GM19463 (cell line): ENCODE data around the gene PUM2.
"Not testable (repeated sequence)": the region's sequence is repeated elsewhere in the genome, so short reads cannot be mapped to it uniquely, and the experiment has no call there.

Experiments used
- ATAC-seq: cut with Tn5 transposase; IDR thresholded peaks from one replicate; pipeline ENCODE4 v1.9.1; 2021; ENCODE audit warnings: mild to moderate bottlenecking, moderate library complexity; ENCODE audit not compliant: unreplicated experiment

PUM2 gene

DNA sequence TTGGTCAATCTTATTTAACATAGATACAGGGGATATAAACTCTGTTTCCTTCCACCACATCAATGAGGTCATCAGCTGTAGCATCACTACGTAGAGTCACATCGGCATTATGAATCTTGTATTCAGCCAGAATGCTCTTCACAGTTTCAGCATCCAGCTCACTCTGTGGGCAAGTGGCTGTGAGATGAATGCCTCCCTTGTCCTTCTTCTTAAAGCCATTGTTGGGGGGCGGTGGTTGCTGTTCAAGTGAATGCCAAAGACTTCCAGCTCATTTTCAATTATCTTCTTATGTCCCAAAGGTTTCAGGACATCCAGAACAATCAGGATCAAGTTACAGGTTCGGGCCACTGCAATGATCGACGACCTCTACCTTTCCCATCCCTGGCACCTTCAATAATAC is 110.4 kb downstream of the PUM2 start:
- ATAC-seq, result not testable (repeated sequence)

DNA sequence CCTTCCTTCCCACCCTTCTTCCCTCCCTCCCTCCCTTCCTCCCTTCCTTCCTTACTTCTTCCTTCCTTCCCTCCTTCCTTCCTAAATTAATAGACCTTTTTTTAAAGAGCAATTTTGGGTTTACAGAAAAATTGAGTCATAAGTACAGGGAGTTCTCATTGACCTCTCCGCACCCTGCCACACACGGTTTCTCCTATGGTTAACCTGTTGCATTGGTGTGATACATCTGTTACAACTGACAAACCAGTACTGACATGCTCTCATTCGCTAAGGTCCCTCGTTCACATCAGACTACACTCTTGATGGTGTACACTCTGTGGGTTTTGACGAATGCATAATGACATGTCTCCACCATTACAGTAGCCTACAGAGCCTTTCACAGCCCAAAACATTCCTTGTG is 114.1 kb downstream of the PUM2 start:
- no peak for ATAC-seq

DNA sequence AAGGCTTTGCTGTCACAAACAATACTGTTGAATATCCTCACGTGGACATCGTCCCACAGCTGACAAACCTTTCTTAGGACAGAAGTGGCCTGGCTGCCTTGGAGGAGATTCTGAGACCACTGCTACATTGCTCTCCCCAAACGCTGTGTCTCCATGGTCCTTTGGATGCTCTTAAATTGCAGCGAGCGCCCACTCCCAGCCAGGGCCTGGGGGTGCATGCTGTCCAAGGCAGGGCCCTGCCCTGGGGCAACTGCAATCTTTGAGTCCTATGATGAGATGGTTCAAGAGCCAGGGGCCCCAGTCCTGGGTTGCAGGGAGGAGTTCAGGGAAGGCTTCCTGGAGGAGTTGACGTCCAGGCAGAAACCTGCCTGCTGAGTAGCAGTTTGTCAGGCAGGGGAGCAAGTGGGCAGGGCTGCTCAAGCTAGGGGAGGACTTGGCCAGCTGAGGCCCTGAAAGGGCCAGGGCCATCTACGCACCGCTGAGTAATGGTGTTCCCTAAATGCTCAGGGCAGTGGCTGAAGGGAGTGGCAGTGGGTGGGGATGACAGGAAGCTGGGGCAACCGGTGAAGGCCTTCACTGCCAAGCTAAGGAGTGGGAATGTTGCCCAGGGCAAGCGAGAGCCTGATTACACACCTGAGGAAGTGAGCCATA is 114.9 kb downstream of the PUM2 start:
- ATAC-seq, result no peak

DNA sequence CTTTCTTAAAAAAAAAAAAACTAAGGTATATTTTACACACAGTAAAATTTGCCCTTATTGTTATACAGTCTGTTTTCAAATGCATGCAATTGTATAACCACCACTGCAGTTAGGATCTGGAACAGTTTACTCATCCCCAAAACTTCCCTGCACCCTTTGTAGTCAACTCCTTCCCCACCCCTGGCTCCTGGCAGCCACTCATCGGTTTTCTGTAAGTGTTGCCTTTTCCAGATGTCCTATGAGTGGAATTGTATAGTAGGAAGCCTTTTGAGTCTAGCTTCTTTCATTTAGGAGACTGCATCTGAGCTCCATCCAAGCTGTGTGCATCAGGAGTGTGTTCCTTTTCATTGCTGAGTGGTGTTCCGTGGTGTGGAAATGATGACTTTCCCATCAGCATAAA is 116.0 kb downstream of the PUM2 start:
- not testable (repeated sequence) for ATAC-seq

DNA sequence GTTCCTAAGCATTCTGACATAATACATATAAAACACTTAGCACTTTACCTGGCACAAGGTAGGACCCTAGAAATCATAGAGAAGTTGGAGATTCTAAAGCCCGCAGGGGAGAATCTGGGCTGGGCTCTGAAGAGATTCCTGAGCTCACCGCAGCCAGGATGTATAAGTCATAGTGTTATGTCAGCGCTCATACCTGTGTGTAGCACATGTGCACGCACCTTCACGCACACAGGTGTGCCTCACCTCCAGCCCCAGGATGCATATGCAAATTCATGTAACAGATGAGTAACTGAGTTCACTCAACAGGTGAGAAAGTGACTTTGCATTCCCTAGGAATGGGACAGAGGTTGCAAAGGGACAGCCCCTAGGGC is 117.8 kb downstream of the PUM2 start:
- ATAC-seq, result no peak

DNA sequence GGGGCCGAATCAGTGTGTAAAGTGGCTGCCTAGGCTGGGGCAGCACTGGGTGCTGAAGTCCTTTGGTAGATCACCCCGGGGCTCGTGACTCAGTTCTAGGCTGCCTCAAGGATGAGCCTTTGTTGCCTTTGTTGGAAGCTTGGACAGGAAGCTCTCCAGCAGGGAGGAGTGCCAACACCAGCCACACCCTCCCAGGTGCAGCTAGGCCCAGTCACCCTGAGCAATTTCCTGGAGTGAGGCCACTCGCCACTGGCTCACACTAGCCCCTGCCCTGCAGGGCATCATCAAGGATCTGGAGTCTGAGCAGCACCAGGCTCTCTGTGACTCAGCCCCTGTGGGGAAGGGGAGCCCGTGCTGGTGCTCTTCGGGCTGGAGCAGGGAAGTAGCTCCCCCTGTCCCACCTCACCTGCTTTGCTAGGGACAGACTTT is 119.0 kb downstream of the PUM2 start:
- ATAC-seq, result no peak

DNA sequence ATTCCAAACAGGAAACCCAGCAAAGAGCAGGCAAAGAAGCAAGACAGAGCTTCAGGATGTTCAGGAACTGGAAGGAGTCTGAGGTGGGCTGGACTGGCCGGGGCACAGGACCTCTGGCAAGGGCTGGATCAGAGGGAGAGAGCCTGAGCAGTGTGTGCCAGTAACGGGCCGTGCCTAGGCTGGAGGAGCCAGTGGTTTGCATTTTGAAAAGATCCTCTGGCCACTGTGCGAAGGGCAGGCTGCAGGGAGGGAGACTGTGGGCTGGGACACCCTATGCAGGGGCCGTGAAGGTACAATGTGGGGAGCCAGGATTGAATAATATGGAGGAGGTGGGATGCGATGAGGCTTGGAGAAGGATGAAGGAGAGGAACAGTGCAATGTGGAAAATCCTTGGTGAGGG is 119.5 kb downstream of the PUM2 start:
- ATAC-seq, result no peak

DNA sequence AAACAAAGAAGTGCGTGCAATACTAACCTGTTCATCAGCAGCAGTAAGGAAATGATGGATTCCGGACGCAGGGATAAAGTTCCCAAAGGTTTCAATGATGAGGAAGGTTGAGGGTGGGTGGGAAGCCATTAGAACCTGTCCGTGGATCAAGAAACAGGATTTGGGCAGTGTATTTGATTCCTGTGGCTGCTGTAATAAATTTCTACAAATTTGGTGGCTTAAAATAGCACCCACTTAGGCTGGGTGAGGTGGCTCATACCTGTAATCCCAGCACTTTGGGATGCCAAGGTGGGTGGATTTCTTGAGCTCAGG is 120.6 kb downstream of the PUM2 start:
- ATAC-seq, result no peak

DNA sequence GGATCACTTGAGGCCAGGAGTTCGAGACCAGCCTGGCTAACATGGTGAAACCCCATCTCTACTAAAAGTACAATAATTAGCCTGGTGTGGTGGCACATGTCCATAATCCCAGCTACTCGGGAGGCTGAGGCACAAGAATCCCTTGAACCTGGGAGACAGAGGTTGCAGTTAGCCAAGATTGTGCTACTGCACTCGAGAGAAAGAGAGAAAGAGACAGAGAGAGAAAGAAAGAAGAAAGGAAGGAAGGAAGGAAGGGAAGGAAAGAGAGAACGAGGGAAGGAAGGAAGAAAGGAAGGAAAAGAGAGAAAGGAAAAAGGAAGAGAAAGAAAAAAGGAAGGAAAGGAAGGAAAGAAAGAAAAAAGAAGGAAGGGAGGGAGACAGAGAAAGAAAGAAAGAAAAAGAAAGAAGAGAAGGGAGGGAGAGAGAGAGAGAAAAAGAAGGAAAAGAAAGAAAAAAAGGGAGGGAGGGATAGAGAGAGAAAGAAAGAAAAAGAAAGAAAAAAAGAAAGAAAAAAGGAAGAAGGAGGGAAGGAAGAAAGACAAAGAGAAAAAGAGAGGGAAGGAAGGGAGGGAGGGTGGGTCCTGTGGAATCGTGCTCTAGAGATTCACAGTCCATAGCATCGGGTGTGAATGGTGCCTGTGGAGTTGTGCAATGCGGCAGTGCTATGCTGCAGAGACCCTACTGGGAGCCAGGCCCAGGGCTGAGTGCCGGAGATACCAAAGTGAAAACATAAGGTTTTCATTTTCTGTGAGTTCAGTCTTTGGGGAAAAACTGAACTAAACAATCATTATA is 121.1 kb downstream of the PUM2 start:
- ATAC-seq, result no peak

DNA sequence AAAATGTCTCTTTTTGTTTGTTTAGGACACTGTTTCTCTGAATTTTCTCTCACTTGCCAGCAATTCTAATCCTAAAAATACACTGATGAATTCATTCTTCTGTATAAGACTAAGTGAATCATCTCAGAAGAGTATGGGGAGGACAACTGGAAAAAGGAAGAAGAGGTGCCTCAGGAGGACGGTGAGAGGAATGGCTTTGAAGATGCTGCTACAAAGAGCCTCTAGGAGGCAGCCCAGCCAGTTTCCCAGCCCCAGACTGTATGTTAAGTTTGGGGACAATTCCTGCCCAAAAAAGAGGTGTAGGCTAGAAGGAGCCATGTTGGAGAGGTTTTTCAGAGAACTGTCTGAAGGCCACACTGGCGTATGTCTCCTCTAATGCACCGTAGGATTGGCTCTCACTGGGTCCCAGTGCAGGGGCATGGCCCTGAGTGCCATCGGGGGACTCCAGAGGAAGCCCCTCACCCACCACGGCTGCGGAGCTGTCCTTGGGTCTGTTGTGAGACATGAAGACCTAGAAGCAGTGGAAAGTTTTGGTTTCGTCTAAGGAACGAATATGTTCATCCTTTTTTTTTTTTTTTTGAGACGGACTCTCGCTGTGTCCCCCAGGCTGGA is 122.6 kb downstream of the PUM2 start:
- no peak for ATAC-seq

DNA sequence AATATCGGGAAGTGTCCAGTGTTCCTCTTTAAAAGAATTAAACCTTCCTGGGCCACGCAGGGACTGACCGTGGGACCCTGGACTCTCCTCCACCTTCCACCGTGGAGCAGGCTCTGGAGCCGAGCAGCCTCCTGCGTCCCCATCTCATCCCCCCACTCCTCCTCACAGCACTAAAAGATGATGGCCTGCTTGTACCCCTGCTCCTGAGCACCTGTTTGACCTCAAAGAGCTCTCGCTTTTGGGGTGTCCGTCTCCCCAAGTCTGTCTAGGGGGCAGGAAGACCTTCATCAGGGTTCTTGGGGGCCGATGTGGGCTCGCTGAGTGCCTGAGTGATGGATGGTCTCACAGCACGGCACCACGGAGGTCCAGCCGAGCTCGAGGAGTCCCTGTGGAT is 124.5 kb downstream of the PUM2 start:
- ATAC-seq, result no peak

DNA sequence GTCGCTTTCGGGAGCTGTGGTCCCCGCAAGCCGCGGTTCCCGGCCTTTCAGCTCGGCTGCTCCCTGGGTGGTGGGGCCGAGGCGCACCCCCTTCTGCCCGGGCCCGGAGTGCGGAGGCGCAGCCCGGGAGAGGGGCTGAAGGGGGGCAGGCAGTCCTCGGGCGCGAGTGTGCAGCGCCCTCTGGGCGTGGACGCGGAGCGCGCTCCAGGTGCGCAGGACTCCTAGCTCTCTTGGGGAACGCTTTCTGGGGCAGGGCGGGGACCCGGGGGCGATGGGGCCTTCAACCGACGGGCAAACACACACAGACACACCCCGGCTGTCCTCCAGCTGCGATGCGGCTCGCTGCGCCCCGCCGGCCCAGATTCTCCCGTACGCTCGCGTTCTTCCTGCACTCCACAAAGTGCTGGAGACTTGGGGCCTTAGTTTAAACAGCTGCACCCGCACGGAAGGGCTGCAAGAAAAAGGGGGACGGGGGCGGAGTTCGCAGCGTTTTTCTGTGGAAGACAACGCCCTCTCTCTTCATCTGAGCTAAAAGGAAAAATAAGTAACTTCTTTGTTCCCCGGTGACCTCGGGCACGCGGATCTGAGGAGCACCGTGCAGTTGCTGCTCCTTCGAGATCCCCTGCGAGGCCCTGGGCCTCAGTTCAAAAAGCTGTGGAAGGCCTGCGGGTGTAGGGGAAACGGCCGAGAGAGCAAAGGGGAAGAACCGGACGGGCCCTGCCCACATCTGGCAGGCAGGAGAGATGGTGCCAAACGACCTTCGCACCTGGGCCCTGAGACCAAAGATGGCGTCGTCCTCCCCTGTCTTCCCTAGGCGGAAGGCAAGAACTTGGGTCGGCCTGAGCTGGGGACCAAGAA is 125.1 kb downstream of the PUM2 start:
- peak; percentile 63 for ATAC-seq

DNA sequence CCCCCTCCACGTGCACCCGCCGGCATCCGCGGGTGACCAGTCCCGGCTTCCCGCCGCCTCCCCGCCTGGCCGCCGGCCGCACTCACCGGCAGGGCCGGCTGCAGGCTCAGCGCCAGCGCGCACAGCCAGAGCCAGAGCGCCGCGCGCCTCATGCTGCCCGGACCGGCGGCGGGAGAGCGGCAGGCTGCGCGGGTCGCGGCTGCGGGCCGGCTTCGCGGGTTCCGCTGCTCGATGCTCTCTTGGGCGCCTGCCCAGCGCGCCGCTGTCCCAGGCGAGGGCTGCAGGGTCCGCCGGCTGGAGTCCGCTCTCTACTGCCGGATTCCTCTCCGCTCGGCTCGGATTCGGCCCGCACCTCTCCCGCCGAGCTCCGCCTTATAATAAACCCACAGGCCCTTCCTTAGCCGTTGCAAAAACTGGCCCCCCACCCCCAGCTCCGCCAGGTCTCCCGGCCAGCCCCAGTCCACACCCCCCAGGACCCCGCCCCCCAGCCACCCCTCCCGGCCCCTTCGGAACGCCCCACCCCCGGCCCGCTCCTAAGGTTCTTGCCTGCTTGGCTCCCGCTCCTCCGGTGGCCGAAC is 125.8 kb downstream of the PUM2 start, which contains the start of gene SDC1:
Gene SDC1 (minus strand): TSS at position 415 of the 578 bp plus-strand sequence. CDS start 263 bp downstream, at position 152.
- peak; percentile 20 for ATAC-seq

DNA sequence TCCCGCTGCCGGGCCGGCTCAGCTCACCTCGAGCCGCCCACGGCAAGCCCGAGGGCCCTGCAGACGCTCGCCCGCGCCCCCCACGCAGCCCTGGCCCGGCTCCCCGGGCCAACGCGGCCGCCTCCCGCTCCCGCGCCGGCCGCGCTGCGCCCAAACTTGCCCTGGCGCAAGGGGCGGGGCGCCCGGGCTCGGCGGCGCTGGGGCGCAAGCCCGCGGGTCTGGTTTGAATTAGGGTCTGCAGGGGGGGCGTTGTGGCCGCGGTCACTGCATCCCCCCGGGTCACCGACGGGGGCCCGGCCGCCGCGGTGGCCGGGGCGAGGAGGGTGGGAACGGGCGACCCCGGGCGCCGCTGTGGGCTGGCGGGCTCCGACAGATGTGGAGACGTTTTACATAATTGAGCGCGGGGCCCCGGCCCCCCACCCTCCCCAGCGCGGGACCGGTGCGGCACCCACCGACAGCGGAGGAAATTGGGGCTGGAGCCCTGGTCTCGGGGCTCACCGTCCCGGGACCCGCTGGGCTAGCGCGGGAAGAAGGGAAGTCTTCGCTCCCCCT is 126.4 kb downstream of the PUM2 start:
- ATAC-seq, result peak; percentile 31

DNA sequence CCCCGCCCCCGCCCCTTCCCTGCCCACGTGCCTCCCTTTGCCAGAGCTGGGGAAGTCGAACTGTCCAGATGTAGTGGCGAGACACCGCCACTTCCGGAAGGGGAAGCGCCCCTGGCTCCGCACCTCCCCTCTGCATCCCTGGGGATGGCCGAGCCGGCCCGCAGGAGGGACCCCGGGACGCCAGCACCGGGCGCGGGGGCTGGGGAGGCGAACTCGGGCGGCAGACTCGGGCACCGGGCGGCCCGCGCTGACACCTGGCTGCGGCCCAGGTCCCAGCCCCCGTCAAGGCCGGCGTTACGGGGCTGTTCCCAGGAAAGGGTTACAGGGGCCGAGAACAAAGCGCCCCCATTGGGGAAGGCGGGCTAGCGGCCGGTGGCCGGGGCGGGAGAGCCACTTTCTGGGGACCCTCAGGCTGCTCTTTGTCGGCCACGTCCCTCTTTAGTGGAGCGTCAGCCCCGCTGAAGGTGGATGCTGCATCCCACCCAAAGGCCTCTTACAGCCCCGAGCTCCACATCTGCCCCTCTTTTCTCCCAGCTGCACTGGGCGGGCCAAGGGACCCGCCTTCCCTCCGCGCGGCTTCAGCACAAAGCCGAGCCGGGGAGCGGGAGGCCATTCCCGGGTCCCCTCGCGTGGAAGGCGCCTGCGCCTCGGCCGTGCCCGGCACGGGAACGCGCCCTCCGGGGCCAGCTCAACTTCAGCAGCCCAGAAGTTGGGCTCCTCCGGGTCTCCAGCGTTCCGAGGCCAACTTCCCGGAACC is 127.1 kb downstream of the PUM2 start:
- peak; percentile 28 for ATAC-seq

DNA sequence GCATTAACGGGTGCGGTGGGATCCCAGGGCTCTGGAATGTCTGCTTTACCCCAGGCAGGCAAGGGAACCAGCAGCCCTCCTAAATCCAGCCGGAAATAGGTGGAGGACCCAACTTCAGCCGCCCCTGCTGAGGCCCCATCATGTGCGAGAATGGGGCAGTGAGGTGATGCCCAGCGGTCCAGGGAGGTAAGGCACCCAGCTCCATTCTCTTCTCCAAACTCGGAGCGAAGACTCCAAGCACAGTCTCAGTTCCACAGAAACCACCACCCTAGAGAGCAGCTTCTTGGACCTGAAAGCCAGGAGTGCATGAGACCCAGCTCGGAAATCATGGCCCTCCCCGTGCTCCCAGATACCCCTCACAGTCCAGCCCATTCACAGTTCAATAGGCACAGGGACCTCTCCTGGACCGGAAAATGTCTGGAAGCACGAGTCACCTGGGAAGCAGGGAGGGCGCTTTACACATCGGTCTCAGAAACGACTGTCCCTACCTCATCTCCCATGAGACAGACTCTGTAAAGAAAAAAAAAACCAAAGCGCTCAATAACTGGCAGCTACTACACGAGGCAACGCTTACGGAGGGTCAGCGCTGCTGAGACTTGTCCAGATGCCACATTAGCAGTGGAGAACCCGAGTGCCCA is 127.8 kb downstream of the PUM2 start:
- ATAC-seq, result no peak

DNA sequence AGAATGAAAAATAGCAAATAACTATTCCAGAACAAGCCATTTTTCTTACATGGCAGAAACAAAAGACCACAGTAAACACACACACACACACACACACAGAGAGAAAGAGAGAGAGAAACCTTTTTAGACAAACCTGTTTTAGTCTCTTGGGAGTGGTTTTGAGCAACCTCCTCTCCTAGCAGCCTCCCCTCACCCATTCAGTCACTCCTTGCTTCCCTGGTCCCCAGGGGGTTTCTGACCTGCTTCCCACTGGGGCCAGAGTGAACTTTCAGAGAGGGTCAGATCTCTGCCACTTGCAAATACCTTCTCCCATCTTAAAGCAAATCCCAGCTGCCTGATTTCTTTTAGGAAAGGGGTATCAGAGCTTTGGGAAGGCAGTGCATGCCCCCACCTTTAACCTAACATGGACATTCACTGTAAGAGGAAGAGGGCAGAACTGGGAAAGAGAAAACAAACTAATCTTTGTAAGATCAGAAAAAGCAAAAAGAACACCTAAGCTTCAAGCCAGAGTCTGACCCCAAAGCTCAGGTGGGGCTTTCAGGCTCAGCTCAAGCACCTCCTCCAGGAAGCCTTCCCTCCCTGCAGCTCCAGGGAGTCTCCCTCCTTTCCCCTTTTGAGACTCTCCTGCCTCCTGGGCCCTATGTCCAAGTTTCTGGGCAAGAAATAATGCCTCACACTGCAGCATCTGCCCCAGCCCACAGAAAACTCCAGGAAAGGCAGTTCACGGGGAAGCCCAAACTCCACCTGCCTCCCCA is 128.5 kb downstream of the PUM2 start:
- no peak for ATAC-seq

DNA sequence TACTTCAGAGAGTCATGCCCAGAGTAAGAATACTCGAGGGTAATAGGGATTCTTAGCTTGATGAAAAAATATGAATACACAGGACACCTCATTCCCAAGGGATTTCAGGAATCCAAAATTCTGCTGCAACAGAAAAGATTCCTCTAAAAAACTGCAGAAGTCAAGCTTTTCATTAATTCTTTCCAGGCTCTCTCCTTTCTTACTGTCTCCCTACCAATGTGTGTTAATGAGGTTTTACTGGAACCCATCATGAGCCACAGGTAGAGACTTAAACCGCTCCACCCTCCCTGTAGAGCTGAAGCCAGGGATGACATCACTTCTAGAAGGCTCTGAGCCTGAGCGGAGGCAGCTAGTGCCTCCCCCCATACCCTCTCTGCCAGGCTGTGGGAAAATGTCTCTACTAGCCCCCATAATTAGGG is 129.1 kb downstream of the PUM2 start:
- no peak for ATAC-seq
